Fibroblast of the aortic adventitia (primary cell): ENCODE data around the gene UBAC2. TPM values are rescaled to one million over a fixed set of nuclear protein-coding genes. Genes with fewer than 3 reads are reported as not detected.
"Not testable (repeated sequence)": the region's sequence is repeated elsewhere in the genome, so short reads cannot be mapped to it uniquely, and the experiment has no call there.

Experiments used
- DNase-seq: peaks from one replicate; pipeline ENCODE4 v3.0.0-alpha.2; 2010; ENCODE audit warnings: low read depth
- H3K4me3 ChIP-seq: 2 replicates; pipeline ENCODE4 v1.5.1; 2011; ENCODE audit warnings: low read depth, mild to moderate bottlenecking, control low read depth, low read length, moderate library complexity
- CTCF ChIP-seq: IDR thresholded peaks from 2 replicates; pipeline ENCODE4 v1.5.1; 2011; ENCODE audit warnings: mild to moderate bottlenecking, low read length, control low read depth, inconsistent platforms; ENCODE audit not compliant: insufficient read depth
- total RNA-seq: library from RNA; depleted of rRNA; stranded (reverse); fragments of >200 nt; gene quantifications from 2 replicates; pipeline ENCODE4 v1.2.3, GENCODE V29; 2012; ENCODE audit warnings: low replicate concordance

The UBAC2 gene
- total RNA-seq, 1 donor = 33.8 TPM

- H3K4me3 ChIP-seq = no peak overlapping the region
- no peak for DNase-seq
- TF ChIP-seq CTCF = no peak
Measured at GRCh38 chr13:99389520-99390304, 189.1 kb downstream of the UBAC2 start.

DNA sequence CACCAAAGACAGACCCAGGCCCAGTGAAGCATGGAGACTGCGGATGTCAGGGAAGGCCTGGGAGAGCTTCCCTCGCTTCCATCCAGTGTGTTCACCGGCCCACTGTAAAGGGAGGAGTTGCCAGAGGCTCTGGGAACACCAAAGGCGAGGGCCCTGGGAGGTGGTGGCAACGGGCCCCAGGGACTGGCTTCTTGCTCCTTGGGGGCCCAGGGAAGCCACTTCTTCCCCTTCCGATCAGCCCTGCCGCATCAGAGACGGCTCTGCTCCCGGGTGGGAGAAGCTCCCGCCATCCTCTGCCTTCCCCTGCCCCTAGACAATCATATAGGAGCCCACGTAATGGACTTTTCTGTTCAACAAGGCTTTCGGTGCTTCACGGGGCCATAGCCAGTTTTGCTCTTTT, 189.9 kb downstream of the UBAC2 start:
- no peak for TF ChIP-seq CTCF
- H3K4me3 ChIP-seq = no peak overlapping the region
- DNase-seq = no peak

DNA sequence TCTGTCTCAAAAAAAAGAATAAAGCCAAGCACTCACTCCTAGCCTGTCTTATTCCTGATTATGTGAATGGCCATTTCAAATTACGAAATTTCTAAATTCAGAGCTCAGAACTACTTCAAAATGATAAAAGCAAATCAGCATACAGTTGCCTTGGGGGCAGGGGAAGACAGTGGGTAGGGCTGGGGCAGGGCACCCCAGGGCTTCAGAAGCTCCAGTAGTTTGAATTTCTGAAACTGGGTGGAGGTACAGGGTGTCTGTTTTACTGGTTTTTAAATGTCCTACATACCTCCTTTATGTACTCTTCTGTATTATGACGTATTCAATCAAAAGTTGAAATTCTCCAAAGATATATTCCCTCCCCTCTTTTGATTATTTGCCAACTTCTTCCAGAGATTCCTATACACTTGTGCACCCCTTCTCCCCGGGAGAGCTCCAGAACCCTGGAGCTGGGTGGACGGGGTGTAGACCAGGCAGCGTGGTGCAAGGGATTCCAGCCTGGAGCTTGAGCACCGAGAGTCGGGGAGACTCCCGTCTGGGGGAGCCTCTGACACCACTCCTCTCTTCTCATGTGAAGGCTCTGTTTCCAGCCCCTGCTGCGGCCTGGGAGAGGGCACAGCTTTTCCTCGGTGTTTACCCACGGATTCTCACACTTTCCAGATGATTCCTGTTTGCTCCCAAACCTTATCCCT, 191.3 kb downstream of the UBAC2 start:
- no peak overlapping the region for H3K4me3 ChIP-seq
- no peak for TF ChIP-seq CTCF
- no peak for DNase-seq

GRCh38 chr13:99392470-99393135, 191.9 kb downstream of the UBAC2 start:
- no peak for TF ChIP-seq CTCF

DNA sequence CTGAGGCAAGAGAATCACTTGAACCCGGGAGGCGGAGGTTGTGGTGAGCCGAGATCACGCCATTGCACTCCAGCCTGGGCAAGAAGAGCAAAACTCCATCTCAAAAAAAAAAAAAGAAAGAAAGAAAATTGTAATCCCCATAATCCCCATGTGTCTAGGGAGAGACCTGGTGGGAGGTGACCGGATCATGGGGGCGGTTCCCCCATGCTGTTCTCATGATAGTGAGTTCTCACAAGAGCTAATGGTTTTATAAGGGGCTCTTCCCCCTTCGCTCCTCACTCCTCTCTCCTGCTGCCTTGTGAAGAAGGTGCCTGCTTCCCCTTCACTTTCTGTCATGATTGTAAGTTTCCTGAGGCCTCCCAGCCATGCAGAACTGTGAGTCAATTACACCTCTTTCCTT, 192.7 kb downstream of the UBAC2 start:
- DNase-seq, H3K4me3 ChIP-seq: not testable (repeated sequence)

More at GRCh38 chr13:99392470-99393135, 191.9 kb downstream of the UBAC2 start:
- no peak overlapping the region for H3K4me3 ChIP-seq
- no peak for DNase-seq

DNA sequence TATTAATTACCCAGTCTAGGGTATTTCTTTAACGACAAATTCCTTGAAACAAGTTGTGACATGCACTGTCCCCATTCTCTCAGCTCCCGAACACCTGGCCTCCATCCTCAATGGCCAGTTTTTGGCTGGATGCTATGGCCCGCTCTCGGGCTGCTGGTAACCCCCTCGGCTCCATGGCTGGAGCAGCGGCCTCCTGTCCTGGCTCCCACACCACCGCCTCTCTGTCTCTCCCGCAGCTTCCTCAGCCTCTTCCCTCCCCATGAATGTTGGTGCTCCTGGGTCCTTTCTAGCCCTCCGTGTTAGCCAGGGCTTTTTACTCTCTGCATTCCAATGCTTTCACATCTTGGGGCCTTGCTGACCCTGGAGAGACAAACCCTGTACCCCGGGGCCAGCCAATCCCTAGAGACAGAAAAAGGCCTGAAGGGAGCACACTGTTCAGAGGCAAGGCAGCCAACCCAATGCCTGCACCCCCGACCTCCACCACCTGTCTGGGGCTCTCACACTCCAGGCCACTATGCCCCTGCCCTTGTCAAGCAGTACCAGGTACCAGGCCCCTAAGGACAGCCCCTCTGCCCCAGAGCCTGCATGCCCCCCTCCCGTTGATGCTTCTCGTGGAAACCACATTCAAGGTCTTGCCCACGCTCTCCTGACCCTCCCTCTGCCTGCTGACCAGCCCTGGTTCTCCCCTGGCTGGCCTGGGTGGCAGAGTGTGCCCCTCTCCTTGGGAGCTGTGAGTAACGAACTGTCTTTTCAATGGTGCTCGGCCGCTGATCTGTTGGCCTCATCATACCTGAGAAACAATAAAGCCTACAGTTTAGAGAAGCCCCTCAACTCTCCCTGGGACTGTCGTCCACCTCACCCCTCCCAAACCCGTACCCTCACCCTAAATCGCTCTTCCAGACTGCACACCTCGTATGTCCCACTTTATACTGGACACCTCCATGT, 193.4 kb downstream of the UBAC2 start:
- TF ChIP-seq CTCF = no peak
- no peak overlapping the region for H3K4me3 ChIP-seq
- DNase-seq = no peak
